GM19463 (cell line): Measurements from ENCODE around the gene HESX1.

Experiments used
- ATAC-seq: cut with Tn5 transposase; IDR thresholded peaks from one replicate; pipeline ENCODE4 v1.9.1; 2021; ENCODE audit warnings: mild to moderate bottlenecking, moderate library complexity; ENCODE audit not compliant: unreplicated experiment

Gene HESX1

GRCh38 chr3:57199895-57200297 is at the start of gene HESX1:
HESX1 (minus strand) TSS chr3:57199978; CDS start chr3:57199918, 60 bp downstream.
- no peak for ATAC-seq

GRCh38 chr3:57244946-57245345 is 45.2 kb upstream of the HESX1 start:
- ATAC-seq, result no peak

GRCh38 chr3:57234613-57235575 is 35.1 kb upstream of the HESX1 start:
- no peak for ATAC-seq

GRCh38 chr3:57233799-57234198 is 34.0 kb upstream of the HESX1 start:
- ATAC-seq, result no peak

GRCh38 chr3:57230006-57230405 is 30.2 kb upstream of the HESX1 start:
- no peak for ATAC-seq

- peak; percentile 32 for ATAC-seq
Observed at GRCh38 chr3:57227930-57228751, 28.4 kb upstream of the HESX1 start.

- ATAC-seq, result peak; percentile 93
Observed at GRCh38 chr3:57227204-57227929, 27.6 kb upstream of the HESX1 start, which contains the start of gene APPL1. APPL1 (plus strand) TSS chr3:57227729; CDS start chr3:57227884, 155 bp downstream.

- no peak for ATAC-seq
Observed at GRCh38 chr3:57226176-57226575, 26.4 kb upstream of the HESX1 start.

- ATAC-seq, result no peak
Observed at GRCh38 chr3:57224856-57225255, 25.1 kb upstream of the HESX1 start.

- ATAC-seq, result no peak
Observed at GRCh38 chr3:57221883-57222282, 22.1 kb upstream of the HESX1 start.

- ATAC-seq, result no peak
Observed at GRCh38 chr3:57206423-57206822, 6.6 kb upstream of the HESX1 start.

- no peak for ATAC-seq
Observed at GRCh38 chr3:57194641-57195040, 5.1 kb downstream of the HESX1 start.

- ATAC-seq, result no peak
Observed at GRCh38 chr3:57192028-57192427, 7.8 kb downstream of the HESX1 start.

- ATAC-seq, result no peak
Observed at GRCh38 chr3:57184526-57184925, 15.3 kb downstream of the HESX1 start.

GRCh38 chr3:57179580-57180410 is 20.0 kb downstream of the HESX1 start:
- no peak for ATAC-seq

- no peak for ATAC-seq
Observed at GRCh38 chr3:57176045-57176444, 23.7 kb downstream of the HESX1 start.

GRCh38 chr3:57173687-57174086 is 26.1 kb downstream of the HESX1 start:
- no peak for ATAC-seq

- ATAC-seq, result no peak
Observed at GRCh38 chr3:57170946-57171345, 28.8 kb downstream of the HESX1 start.

GRCh38 chr3:57169872-57170623 is 29.7 kb downstream of the HESX1 start:
- peak; percentile 58 for ATAC-seq
